HCT116 (cell line): ENCODE results near the gene HNRNPAB. TPM values are rescaled to one million over a fixed set of nuclear protein-coding genes. Genes with fewer than 3 reads are reported as not detected.

ENCODE experiments used
- ATAC-seq: fragments of 200-7000 bp; cut with Tn5 transposase; 2 replicates; pipeline ENCODE4 v1.9.1; 2020; ENCODE audit warnings: mild to moderate bottlenecking, moderate library complexity
- BruUV-seq: library from RNA; stranded (reverse); fragments of 400-500 nt; replicated peaks from 2 replicates; lab custom pipeline; 2021; lab: Mats Ljungman, UMichigan
- CTCF ChIA-PET: fragments of 300-600 bp; sonication (Branson Sonifier 250); formaldehyde crosslinking; loops from one replicate; lab custom pipeline; 2021; ENCODE audit warnings: antibody characterized with exemption; lab: Charles Lee
- POLR2A ChIA-PET: fragments of 300-600, 350-600 bp; sonication (Branson Sonifier 250); formaldehyde crosslinking; loops from one replicate; lab custom pipeline; 2021; ENCODE audit warnings: antibody characterized with exemption; lab: Charles Lee
- RAD21 ChIA-PET, 2 experiments: fragments of 300-600 bp; sonication (Branson Sonifier 250); formaldehyde crosslinking; loops; one replicate each; lab custom pipeline; 2023; ENCODE audit warnings: low total read pairs in 2 of 2; ENCODE audit not compliant: uncharacterized antibody in 2 of 2, unreplicated experiment in 2 of 2, low non-redundant PET in 1 of 2; lab: Charles Lee
- DNase-seq: peaks from one replicate; pipeline ENCODE4 v3.0.0-alpha.2; 2010; ENCODE audit warnings: low read depth, low spot score
- H2AFZ ChIP-seq: fragments of 200-600 bp; shearing (Covaris generic), sonication (generic); 2 replicates; pipeline ENCODE4 v1.6.1; 2017; ENCODE audit warnings: low read depth, mixed run types, mixed read lengths, antibody characterized with exemption, low read length; ENCODE audit not compliant: poor library complexity, severe bottlenecking
- H3K27ac ChIP-seq: 2 replicates; pipeline ENCODE4 v1.5.1; 2012; ENCODE audit warnings: low read depth, low read length
- H3K27me3 ChIP-seq: fragments of 200-600 bp; sonication (generic); 2 replicates; pipeline ENCODE4 v1.6.1; 2016; ENCODE audit warnings: mixed run types, low read length, mixed read lengths; ENCODE audit not compliant: insufficient read depth
- H3K36me3 ChIP-seq, 2 experiments: fragments of 200-500 bp in 1 of 2; fragments of 200-600 bp in 1 of 2; sonication (Bioruptor generic) in 1 of 2; sonication (generic) in 1 of 2; 2 replicates each; pipeline versions ENCODE4 v1.5.1 to v1.6.1; 2014 to 2016; ENCODE audit warnings: low read length in 2 of 2, inconsistent platforms in 1 of 2, mixed read lengths in 1 of 2, mixed run types in 1 of 2; ENCODE audit not compliant: insufficient read depth in 2 of 2, control insufficient read depth in 1 of 2
- H3K4me1 ChIP-seq, 2 experiments: fragments of 200-600 bp in 1 of 2; sonication (generic) in 1 of 2; 2 replicates each; pipeline versions ENCODE4 v1.5.1 to v1.6.1; 2012 to 2017; ENCODE audit warnings: low read length in 2 of 2, inconsistent platforms in 1 of 2, mild to moderate bottlenecking in 1 of 2, mixed read lengths in 1 of 2, mixed run types in 1 of 2, moderate library complexity in 1 of 2; ENCODE audit not compliant: insufficient read depth in 2 of 2, control insufficient read depth in 1 of 2
- H3K4me2 ChIP-seq: fragments of 200-600 bp; sonication (generic); 2 replicates; pipeline ENCODE4 v1.6.1; 2017; ENCODE audit warnings: mixed run types, low read length, mixed read lengths
- H3K4me3 ChIP-seq, 2 experiments: fragments of 200-600 bp in 1 of 2; sonication (generic) in 1 of 2; replicated peaks in 1 of 2; 2 replicates each; pipeline ENCODE4 v1.5.1; 2011 to 2016; ENCODE audit warnings: low read length in 2 of 2, control low read depth in 1 of 2, low read depth in 1 of 2, mild to moderate bottlenecking in 1 of 2, mixed read lengths in 1 of 2, mixed run types in 1 of 2
- H3K79me2 ChIP-seq: fragments of 200-600 bp; sonication (generic); 2 replicates; pipeline ENCODE4 v1.6.1; 2017; ENCODE audit warnings: mild to moderate bottlenecking, mixed run types, low read length, moderate library complexity, mixed read lengths; ENCODE audit not compliant: insufficient read depth
- H3K9ac ChIP-seq: fragments of 200-600 bp; sonication (generic); 2 replicates; pipeline ENCODE4 v1.6.1; 2016; ENCODE audit warnings: low read length, mixed read lengths
- H3K9me2 ChIP-seq: fragments of 200-600 bp; sonication (generic), shearing (Covaris generic); 2 replicates; pipeline ENCODE4 v1.6.1; 2017; ENCODE audit warnings: mixed run types, mild to moderate bottlenecking, moderate library complexity; ENCODE audit not compliant: insufficient read depth
- H3K9me3 ChIP-seq, 2 experiments: fragments of 200-500 bp in 1 of 2; fragments of 200-600 bp in 1 of 2; sonication (Bioruptor generic) in 1 of 2; sonication (generic) in 1 of 2; 2 replicates each; pipeline ENCODE4 v1.6.1; 2014 to 2017; ENCODE audit warnings: low read length in 2 of 2, mixed read lengths in 2 of 2, inconsistent platforms in 1 of 2, low read depth in 1 of 2, mild to moderate bottlenecking in 1 of 2, mixed run types in 1 of 2, moderate library complexity in 1 of 2; ENCODE audit not compliant: control insufficient read depth in 1 of 2, insufficient read depth in 1 of 2
- H4K20me1 ChIP-seq: fragments of 200-600 bp; sonication (generic), shearing (Covaris generic); 2 replicates; pipeline ENCODE4 v1.6.1; 2017; ENCODE audit warnings: mixed run types, mild to moderate bottlenecking, moderate library complexity; ENCODE audit not compliant: insufficient read depth
- CEBPB ChIP-seq: IDR thresholded peaks from 2 replicates; pipeline ENCODE4 v1.6.1; 2012; ENCODE audit warnings: low read depth
- EGR1 ChIP-seq: IDR thresholded peaks from 2 replicates; pipeline ENCODE4 v1.6.1; 2012; ENCODE audit warnings: low read depth
- EZH2 ChIP-seq: fragments of 200-600 bp; sonication (generic); IDR thresholded peaks from 2 replicates; pipeline ENCODE4 v1.6.1; 2017; ENCODE audit warnings: antibody characterized with exemption, mixed run types
- EZH2phosphoT487 ChIP-seq: fragments of 200-600 bp; IDR thresholded peaks from 2 replicates; pipeline ENCODE4 v1.6.1; 2018; ENCODE audit warnings: antibody characterized with exemption, borderline replicate concordance
- MAX ChIP-seq: IDR thresholded peaks from 2 replicates; pipeline ENCODE4 v1.6.1; 2012
- YY1 ChIP-seq: IDR thresholded peaks from 2 replicates; pipeline ENCODE4 v1.6.1; 2011; ENCODE audit warnings: low read length, low read depth, moderate library complexity, mild to moderate bottlenecking; ENCODE audit not compliant: insufficient replicate concordance; ENCODE audit errors: extremely low read depth
- ZNF274 ChIP-seq: fragments of 200-500 bp; sonication (Bioruptor generic); IDR thresholded peaks from 2 replicates; pipeline ENCODE4 v1.6.1; 2014; ENCODE audit warnings: mild to moderate bottlenecking, low read depth, low read length, inconsistent platforms
- intact Hi-C: fragments of 100-400 bp; cut with micrococcal nuclease; formaldehyde crosslinking; loops from 2 replicates; pipeline ENCODE4 v1.10.0; 2022
- total RNA-seq: library from RNA; stranded (reverse); gene quantifications from one replicate; pipeline ENCODE4 v1.2.1, GENCODE V29; 2021; ENCODE audit not compliant: unreplicated experiment
- TF ChIP-seq, protein P1 (sequence below): IDR thresholded peaks from 2 replicates; pipeline ENCODE4 v1.6.1; 2011; ENCODE audit warnings: mild to moderate bottlenecking, low read length, moderate library complexity; ENCODE audit not compliant: insufficient replicate concordance; ENCODE audit errors: extremely low read depth
- TF ChIP-seq, protein P2 (sequence below): IDR thresholded peaks from 2 replicates; pipeline ENCODE4 v1.6.1; 2012

The HNRNPAB gene
- total RNA-seq, 1 experiment from 2014 or later = 273 TPM

- RAD21 ChIA-PET = no interaction called here
- H3K4me1 ChIP-seq = no peaks in the 10 kb centered on the region
- no peaks in the 10 kb centered on the region for H3K79me2 ChIP-seq
- intact Hi-C loops = no loop called here
- CTCF ChIA-PET = no interaction called here
- no TSS peak for BruUV-seq
- DNase-seq (no peak), ATAC-seq (no peak)
- no peak overlapping the region for H3K27ac ChIP-seq
- H3K36me3 ChIP-seq = no peaks in the 10 kb centered on the region
- no peak for TF ChIP-seq YY1
- no peak for TF ChIP-seq MAX
- TF ChIP-seq, protein P1, sequence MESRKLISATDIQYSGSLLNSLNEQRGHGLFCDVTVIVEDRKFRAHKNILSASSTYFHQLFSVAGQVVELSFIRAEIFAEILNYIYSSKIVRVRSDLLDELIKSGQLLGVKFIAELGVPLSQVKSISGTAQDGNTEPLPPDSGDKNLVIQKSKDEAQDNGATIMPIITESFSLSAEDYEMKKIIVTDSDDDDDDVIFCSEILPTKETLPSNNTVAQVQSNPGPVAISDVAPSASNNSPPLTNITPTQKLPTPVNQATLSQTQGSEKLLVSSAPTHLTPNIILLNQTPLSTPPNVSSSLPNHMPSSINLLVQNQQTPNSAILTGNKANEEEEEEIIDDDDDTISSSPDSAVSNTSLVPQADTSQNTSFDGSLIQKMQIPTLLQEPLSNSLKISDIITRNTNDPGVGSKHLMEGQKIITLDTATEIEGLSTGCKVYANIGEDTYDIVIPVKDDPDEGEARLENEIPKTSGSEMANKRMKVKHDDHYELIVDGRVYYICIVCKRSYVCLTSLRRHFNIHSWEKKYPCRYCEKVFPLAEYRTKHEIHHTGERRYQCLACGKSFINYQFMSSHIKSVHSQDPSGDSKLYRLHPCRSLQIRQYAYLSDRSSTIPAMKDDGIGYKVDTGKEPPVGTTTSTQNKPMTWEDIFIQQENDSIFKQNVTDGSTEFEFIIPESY = no peak
- TF ChIP-seq EGR1 = no peak
- no peak for TF ChIP-seq CEBPB
- no peak for TF ChIP-seq EZH2phosphoT487
- no peak for TF ChIP-seq ZNF274
- no peak for TF ChIP-seq EZH2
- TF ChIP-seq, protein P2, sequence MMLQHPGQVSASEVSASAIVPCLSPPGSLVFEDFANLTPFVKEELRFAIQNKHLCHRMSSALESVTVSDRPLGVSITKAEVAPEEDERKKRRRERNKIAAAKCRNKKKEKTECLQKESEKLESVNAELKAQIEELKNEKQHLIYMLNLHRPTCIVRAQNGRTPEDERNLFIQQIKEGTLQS = no peak
- no peak overlapping the region for H2AFZ ChIP-seq
- H3K9ac ChIP-seq = no peak overlapping the region
- POLR2A ChIA-PET = no interaction called here
- no peak overlapping the region for H3K4me2 ChIP-seq
- H3K27me3 ChIP-seq = no peaks in the 10 kb centered on the region
- no peaks in the 10 kb centered on the region for H4K20me1 ChIP-seq
- no peaks in the 10 kb centered on the region for H3K9me2 ChIP-seq
- no peaks in the 10 kb centered on the region for H3K9me3 ChIP-seq
- no peak overlapping the region for H3K4me3 ChIP-seq
Observed at GRCh38 chr5:178180141-178180863, 24.0 kb upstream of the HNRNPAB start.
